HepG2 (cell line): ENCODE measurements around the gene GBGT1. TPM values are rescaled to one million over a fixed set of nuclear protein-coding genes. Genes with fewer than 3 reads are reported as not detected.

Source experiments
- AKAP8 ChIP-seq: sonication (generic); formaldehyde crosslinking; IDR thresholded peaks from 2 replicates; pipeline ENCODE4 v1.5.1; 2020; ENCODE audit warnings: mild to moderate bottlenecking, missing genetic modification reagents
- ASH2L ChIP-seq: fragments of 300-600, 200-600 bp; sonication (generic); IDR thresholded peaks from 2 replicates; pipeline ENCODE4 v1.7.0; 2017; ENCODE audit warnings: low read depth, mild to moderate bottlenecking, moderate library complexity, mixed read lengths, low read length; ENCODE audit not compliant: insufficient read length
- ATF5 ChIP-seq: sonication (generic); formaldehyde crosslinking; IDR thresholded peaks from 2 replicates; pipeline ENCODE4 v1.4.0; 2020; ENCODE audit warnings: mild to moderate bottlenecking, low read depth, missing genetic modification reagents
- BCLAF1 ChIP-seq: fragments of 450-650 bp; IDR thresholded peaks from 2 replicates; pipeline ENCODE4 v1.6.1; 2017; ENCODE audit warnings: mild to moderate bottlenecking
- CHD4 ChIP-seq: fragments of 200-600 bp; sonication (generic); IDR thresholded peaks from 2 replicates; pipeline ENCODE4 v1.7.0; 2017; ENCODE audit warnings: mild to moderate bottlenecking, low read length, borderline replicate concordance
- FOXA1 ChIP-seq, 2 experiments: fragments of 450-650 bp in 1 of 2; sonication (generic) in 1 of 2; formaldehyde crosslinking in 1 of 2; IDR thresholded peaks; 2 replicates each; pipeline versions ENCODE4 v1.4.0 to v1.6.1; 2016 to 2020; ENCODE audit warnings: missing genetic modification reagents in 1 of 2
- IRF2 ChIP-seq: IDR thresholded peaks from 2 replicates; pipeline ENCODE4 v1.6.1; 2018; ENCODE audit warnings: missing genetic modification reagents, missing compliant biosample characterization
- KDM3A ChIP-seq: IDR thresholded peaks from 2 replicates; pipeline ENCODE4 v1.6.1; 2018; ENCODE audit warnings: low read depth, missing compliant biosample characterization
- KLF6 ChIP-seq: IDR thresholded peaks from 2 replicates; pipeline ENCODE4 v1.8.0; 2016; ENCODE audit warnings: missing biosample characterization, missing genetic modification reagents
- MEF2D ChIP-seq: sonication (generic); formaldehyde crosslinking; IDR thresholded peaks from 2 replicates; pipeline ENCODE4 v1.5.1; 2020; ENCODE audit warnings: mild to moderate bottlenecking, missing genetic modification reagents
- NFKBIZ ChIP-seq: IDR thresholded peaks from 2 replicates; pipeline ENCODE4 v1.6.1; 2018; ENCODE audit warnings: missing genetic modification reagents, missing compliant biosample characterization
- NR2C2 ChIP-seq: sonication (generic); formaldehyde crosslinking; IDR thresholded peaks from 2 replicates; pipeline ENCODE4 v1.4.0; 2020; ENCODE audit warnings: missing genetic modification reagents, mild to moderate bottlenecking, moderate library complexity, borderline replicate concordance
- STAG1 ChIP-seq: sonication (generic); formaldehyde crosslinking; IDR thresholded peaks from 2 replicates; pipeline ENCODE4 v1.4.0; 2020; ENCODE audit warnings: missing genetic modification reagents
- TAF15 ChIP-seq: fragments of 200-400 bp; formaldehyde crosslinking; IDR thresholded peaks from one replicate; pipeline ENCODE4 v1.6.1; 2018; ENCODE audit warnings: mild to moderate bottlenecking, low read depth, low read length; ENCODE audit not compliant: poor library complexity, severe bottlenecking
- TFAP4 ChIP-seq: sonication (generic); IDR thresholded peaks from 2 replicates; pipeline ENCODE4 v1.6.1; 2016; ENCODE audit warnings: low read depth, borderline replicate concordance
- ZFP90 ChIP-seq: sonication (generic); formaldehyde crosslinking; IDR thresholded peaks from 2 replicates; pipeline ENCODE4 v1.8.0; 2022; ENCODE audit warnings: missing genetic modification reagents, mild to moderate bottlenecking, inconsistent platforms, borderline replicate concordance
- ZNF224 ChIP-seq: sonication (generic); formaldehyde crosslinking; IDR thresholded peaks from 2 replicates; pipeline ENCODE4 v1.5.0; 2020; ENCODE audit warnings: mild to moderate bottlenecking, missing genetic modification reagents
- ZNF230 ChIP-seq: sonication (generic); formaldehyde crosslinking; IDR thresholded peaks from 2 replicates; pipeline ENCODE4 v1.4.0; 2020; ENCODE audit warnings: mild to moderate bottlenecking, missing genetic modification reagents
- ZNF253 ChIP-seq: sonication (generic); formaldehyde crosslinking; IDR thresholded peaks from 2 replicates; pipeline ENCODE4 v1.8.0; 2022; ENCODE audit warnings: mild to moderate bottlenecking, missing genetic modification reagents, borderline replicate concordance
- ZNF337 ChIP-seq: sonication (generic); formaldehyde crosslinking; IDR thresholded peaks from 2 replicates; pipeline ENCODE4 v1.5.1; 2020; ENCODE audit warnings: missing genetic modification reagents, low read depth, mild to moderate bottlenecking, borderline replicate concordance
- ZNF598 ChIP-seq: sonication (generic); formaldehyde crosslinking; IDR thresholded peaks from 2 replicates; pipeline ENCODE4 v1.5.1; 2020; ENCODE audit warnings: mild to moderate bottlenecking, missing genetic modification reagents, borderline replicate concordance
- polyA plus RNA-seq, 8 experiments: library from polyadenylated mRNA; depleted of rRNA in 3 of 8; stranded (reverse) in 7 of 8; unstranded in 1 of 8; fragments of >200 nt; fragmentation: Illumina TruSeq in 4 of 8; extraction: Trizol in 4 of 8; gene quantifications; 2 replicates each; pipeline versions ENCODE4 v1.2.1 to v1.2.3, GENCODE V29; 2011 to 2016; ENCODE audit warnings: low read depth in 4 of 8, missing spikeins in 1 of 8, mixed read lengths in 1 of 8; ENCODE audit not compliant: insufficient read depth in 1 of 8
- total RNA-seq, 5 experiments: library from RNA; depleted of rRNA; stranded (reverse); fragments of >200 nt; fragmentation: Illumina TruSeq; extraction: Trizol; gene quantifications; 2 replicates each; pipeline ENCODE4 v1.2.3, GENCODE V29; 2016; ENCODE audit warnings: low read depth in 1 of 5
- TF ChIP-seq, protein P1 (sequence below): sonication (generic); formaldehyde crosslinking; IDR thresholded peaks from 2 replicates; pipeline ENCODE4 v1.4.0; 2020; ENCODE audit warnings: mild to moderate bottlenecking, low read depth, missing genetic modification reagents

GBGT1 gene
- total and polyA plus RNA-seq, 2 of the 13 experiments (the other 11 are each of a cell fraction or from before 2014, with no cell fraction given) = not detected

GRCh38 chr9:133133681-133134387, 29.9 kb downstream of the GBGT1 start (continued):
- TF ChIP-seq, protein P1, sequence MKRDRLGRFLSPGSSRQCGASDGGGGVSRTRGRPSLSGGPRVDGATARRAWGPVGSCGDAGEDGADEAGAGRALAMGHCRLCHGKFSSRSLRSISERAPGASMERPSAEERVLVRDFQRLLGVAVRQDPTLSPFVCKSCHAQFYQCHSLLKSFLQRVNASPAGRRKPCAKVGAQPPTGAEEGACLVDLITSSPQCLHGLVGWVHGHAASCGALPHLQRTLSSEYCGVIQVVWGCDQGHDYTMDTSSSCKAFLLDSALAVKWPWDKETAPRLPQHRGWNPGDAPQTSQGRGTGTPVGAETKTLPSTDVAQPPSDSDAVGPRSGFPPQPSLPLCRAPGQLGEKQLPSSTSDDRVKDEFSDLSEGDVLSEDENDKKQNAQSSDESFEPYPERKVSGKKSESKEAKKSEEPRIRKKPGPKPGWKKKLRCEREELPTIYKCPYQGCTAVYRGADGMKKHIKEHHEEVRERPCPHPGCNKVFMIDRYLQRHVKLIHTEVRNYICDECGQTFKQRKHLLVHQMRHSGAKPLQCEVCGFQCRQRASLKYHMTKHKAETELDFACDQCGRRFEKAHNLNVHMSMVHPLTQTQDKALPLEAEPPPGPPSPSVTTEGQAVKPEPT (CRISPR knock-in tag) = no peak
- peak; percentile 81 for TF ChIP-seq FOXA1 (IDR thresholded peaks at IDR 0.05)
- TF ChIP-seq FOXA1 (CRISPR knock-in tag; IDR thresholded peaks at IDR 0.05) = peak; percentile 96
- TF ChIP-seq IRF2 = peak; percentile 72; the same call in 1 of the 2 replicates
- TF ChIP-seq ASH2L = peak; percentile 44
- TF ChIP-seq KDM3A (CRISPR knock-in tag) = no peak
- TF ChIP-seq TFAP4 = peak; percentile 96
- TF ChIP-seq ZNF598 (CRISPR knock-in tag) = peak; percentile 17; the same call in 1 of the 2 replicates
- no peak for TF ChIP-seq ZNF224 (CRISPR knock-in tag)
- peak; percentile 41; the same call in 1 of the 2 replicates for TF ChIP-seq ZFP90 (CRISPR knock-in tag)
- peak; percentile 56; the same call in 1 of the 2 replicates for TF ChIP-seq MEF2D (CRISPR knock-in tag)
- TF ChIP-seq KLF6 (CRISPR knock-in tag) = peak; percentile 46; the same call in 1 of the 2 replicates
- TF ChIP-seq ZNF337 (CRISPR knock-in tag) = peak; percentile 47; the same call in 1 of the 2 replicates
- TF ChIP-seq ATF5 = no peak
- 0 out of 2 replicates have a peak, but pooled peaks have one; percentile 20 for TF ChIP-seq NR2C2 (CRISPR knock-in tag)
- TF ChIP-seq STAG1 (CRISPR knock-in tag) = 0 out of 2 replicates have a peak, but pooled peaks have one; percentile 2
- TF ChIP-seq TAF15 = no peak
- peak; percentile 79; the same call in 1 of the 2 replicates for TF ChIP-seq AKAP8
- TF ChIP-seq NFKBIZ (CRISPR knock-in tag) = no peak
- 0 out of 2 replicates have a peak, but pooled peaks have one; percentile 56 for TF ChIP-seq ZNF230 (CRISPR knock-in tag)
- no peak for TF ChIP-seq ZNF253 (CRISPR knock-in tag)
- TF ChIP-seq CHD4 = no peak
- no peak for TF ChIP-seq BCLAF1
